ENCODE results near the gene SLC38A2.

Gene SLC38A2

DNA sequence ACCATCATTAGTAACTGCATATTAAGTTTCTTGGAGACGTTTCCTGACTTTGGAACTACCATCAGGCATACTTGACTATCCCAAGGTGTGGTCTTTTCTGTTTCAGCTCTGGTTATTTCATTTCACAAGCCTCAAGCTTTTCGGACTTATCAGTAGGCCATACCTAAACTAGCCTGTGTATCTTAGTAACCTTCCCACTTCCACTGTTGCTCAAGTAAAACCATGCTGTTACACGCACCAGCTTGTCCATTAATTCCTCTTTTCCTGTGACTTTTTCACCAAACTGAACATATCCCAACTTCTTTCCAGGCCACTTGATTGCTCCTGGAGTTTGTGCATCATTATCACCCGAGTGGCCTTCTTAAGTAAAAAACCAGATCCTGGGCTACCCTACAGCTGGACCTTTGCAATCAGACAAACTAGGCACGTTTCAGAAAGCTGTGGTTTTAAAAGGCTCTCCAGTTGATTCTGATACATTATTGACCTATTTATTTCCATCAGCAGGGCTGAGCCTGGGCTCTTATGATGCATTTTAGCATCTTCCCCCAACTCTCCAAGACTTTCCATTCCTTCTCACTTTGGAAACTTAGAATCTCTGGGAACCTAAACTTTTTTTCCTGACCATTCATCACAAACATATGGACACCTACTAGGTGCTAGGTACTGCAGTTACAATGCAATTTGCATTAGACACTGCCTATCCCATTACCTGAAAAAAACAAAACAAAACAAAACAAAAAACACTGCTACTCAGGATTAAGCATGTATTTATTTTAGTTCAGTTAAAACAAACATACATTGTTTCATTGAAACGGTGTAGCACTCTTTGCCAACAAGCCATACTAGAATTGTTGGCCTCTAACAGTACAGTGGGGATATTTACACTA is 14.9 kb downstream of the SLC38A2 start:
- Histone ChIP-seq H3K4me3 (no peak overlapping the region), H4K20me1 (peaks cover 63% of the 10 kb centered on the region), H3K4me1 (peaks cover 4% of the 10 kb centered on the region), H3K27me3 (no peaks in the 10 kb centered on the region), H3K36me3 (peaks cover 40% of the 10 kb centered on the region), H3K9ac (no peak overlapping the region), H3K9me3 (no peaks in the 10 kb centered on the region), H3K27ac (no peak overlapping the region), H3K4me2 (no peak overlapping the region)
- TF ChIP-seq Cebpa-rat (IDR thresholded peaks at IDR 0.05), result no peak

- Histone ChIP-seq H3K4me1 (peaks cover 2% of the 10 kb centered on the region; the same call in 1 of the 2 replicates), H3K4me3 (no peak overlapping the region), H3K9me3 (no peaks in the 10 kb centered on the region), H3K27ac (no peak overlapping the region), H3K9ac (no peak overlapping the region), H3K27me3 (no peaks in the 10 kb centered on the region), H4K20me1 (peaks cover 55% of the 10 kb centered on the region), H3K36me3 (peaks cover 31% of the 10 kb centered on the region), H3K4me2 (no peak overlapping the region)
- TF ChIP-seq Cebpa-rat (IDR thresholded peaks at IDR 0.05), result no peak
These were observed 15.7 kb downstream of the SLC38A2 start for GRCh38 chr12:46356655-46357437.

DNA sequence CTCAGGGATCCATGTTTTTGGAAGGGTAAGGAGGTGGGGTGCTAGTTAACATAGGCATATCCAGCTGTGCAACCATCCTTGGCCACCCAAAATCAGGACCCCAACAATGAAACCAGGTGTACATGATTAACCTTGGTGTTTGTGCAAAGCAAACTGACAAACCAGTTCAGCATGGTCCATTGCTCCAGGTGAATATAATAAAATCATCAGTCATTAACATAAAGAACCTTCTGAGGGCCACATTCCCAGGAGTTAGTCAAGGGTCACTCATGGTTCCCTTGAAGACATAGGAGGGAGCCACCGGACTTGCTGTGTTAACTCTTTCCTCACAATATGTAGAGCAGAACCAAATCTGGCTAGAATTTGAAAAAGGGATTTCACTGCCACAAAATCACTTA is 17.8 kb downstream of the SLC38A2 start:
- Histone ChIP-seq H3K27me3 (no peaks in the 10 kb centered on the region), H3K4me1 (peaks cover 2% of the 10 kb centered on the region; the same call in 1 of the 2 replicates), H3K9me3 (no peaks in the 10 kb centered on the region), H3K36me3 (peaks cover 12% of the 10 kb centered on the region), H3K9ac (no peak overlapping the region), H3K4me3 (no peak overlapping the region), H4K20me1 (peaks cover 35% of the 10 kb centered on the region), H3K27ac (no peak overlapping the region), H3K4me2 (no peak overlapping the region)
- TF ChIP-seq Cebpa-rat (IDR thresholded peaks at IDR 0.05), result no peak

GRCh38 chr12:46354111-46354801 is 18.3 kb downstream of the SLC38A2 start:
- Histone ChIP-seq H4K20me1 (peaks cover 29% of the 10 kb centered on the region), H3K4me3 (no peak overlapping the region), H3K27ac (no peak overlapping the region), H3K9ac (no peak overlapping the region), H3K36me3 (peaks cover 7% of the 10 kb centered on the region), H3K4me2 (no peak overlapping the region), H3K9me3 (no peaks in the 10 kb centered on the region), H3K4me1 (peaks cover 7% of the 10 kb centered on the region; the same call in 1 of the 2 replicates), H3K27me3 (no peaks in the 10 kb centered on the region)
- no peak for TF ChIP-seq Cebpa-rat (IDR thresholded peaks at IDR 0.05)

DNA sequence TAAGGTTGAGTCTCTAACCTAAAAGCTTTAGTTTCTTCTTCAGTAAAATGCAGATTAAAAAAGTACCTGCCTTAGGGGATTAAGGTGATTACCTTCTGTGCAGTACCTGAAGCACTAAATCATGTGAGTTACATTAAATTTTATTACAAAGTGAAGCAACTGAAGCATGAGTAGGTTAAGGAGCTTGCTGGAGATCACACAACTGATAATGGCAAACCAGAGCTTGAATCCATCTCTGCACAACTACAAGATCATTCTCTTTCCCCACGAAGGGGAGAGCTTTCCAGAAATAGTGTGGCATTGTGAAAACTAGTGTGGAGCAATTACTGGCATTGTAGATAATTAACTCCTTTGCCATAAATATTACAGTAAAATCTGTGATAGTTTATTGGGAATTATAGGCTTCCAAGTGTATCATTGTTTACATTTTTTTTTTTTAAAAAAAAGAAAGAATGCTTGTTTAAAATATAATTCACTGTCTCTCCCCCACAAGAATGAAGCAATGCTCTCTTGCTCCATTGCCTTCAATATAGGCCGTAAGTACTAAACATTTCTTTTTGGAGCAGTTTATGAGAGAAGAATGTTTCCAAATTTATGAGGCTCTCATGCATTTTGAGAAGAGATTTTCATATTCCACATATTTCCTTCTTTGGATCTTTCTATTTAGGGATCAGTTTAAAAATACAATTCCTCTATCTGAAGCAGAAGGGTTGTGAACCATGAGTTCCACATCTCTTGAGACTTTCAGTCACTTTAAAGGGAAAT is 20.5 kb downstream of the SLC38A2 start:
- TF ChIP-seq Cebpa-rat (IDR thresholded peaks at IDR 0.05), result no peak
- Histone ChIP-seq H3K27me3 (no peaks in the 10 kb centered on the region), H3K9me3 (no peaks in the 10 kb centered on the region), H4K20me1 (peaks cover 7% of the 10 kb centered on the region; the same call in 1 of the 2 replicates), H3K4me2 (no peak overlapping the region), H3K4me3 (no peak overlapping the region), H3K36me3 (no peaks in the 10 kb centered on the region), H3K9ac (no peak overlapping the region), H3K27ac (no peak overlapping the region), H3K4me1 (peaks cover 8% of the 10 kb centered on the region; the same call in 1 of the 2 replicates)

DNA sequence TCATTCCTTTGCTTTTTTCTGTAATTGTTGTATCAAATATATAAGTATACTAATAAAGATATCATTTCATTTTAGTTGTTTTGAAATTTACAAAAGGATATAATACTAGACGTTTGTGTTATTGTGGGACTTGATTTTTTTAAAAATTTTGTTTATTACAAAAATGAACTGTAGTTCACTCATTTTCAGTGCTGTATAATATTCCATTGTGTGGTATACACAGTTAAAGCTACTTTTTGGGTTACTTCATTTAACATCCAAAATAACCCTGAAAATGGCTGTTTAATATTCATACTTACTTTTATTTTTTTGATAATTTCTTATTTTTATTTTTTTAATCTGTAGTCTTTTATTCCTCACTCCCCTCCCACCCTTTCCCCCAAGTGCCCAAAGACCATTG is 21.4 kb downstream of the SLC38A2 start:
- no peak overlapping the region for H3K9ac ChIP-seq
- H3K4me3 ChIP-seq, result no peak overlapping the region
- H3K4me2 ChIP-seq, result no peak overlapping the region
- H3K36me3 ChIP-seq, result no peaks in the 10 kb centered on the region
- peaks cover 8% of the 10 kb centered on the region; the same call in 1 of the 2 replicates for H3K4me1 ChIP-seq
- TF ChIP-seq Cebpa-rat (IDR thresholded peaks at IDR 0.05), result no peak
- no peaks in the 10 kb centered on the region for H4K20me1 ChIP-seq
- no peak overlapping the region for H3K27ac ChIP-seq
- H3K27me3 ChIP-seq, result no peaks in the 10 kb centered on the region
- H3K9me3 ChIP-seq, result no peaks in the 10 kb centered on the region

GRCh38 chr12:46349253-46349652 is 23.3 kb downstream of the SLC38A2 start:
- Histone ChIP-seq H3K36me3 (no peaks in the 10 kb centered on the region), H3K4me1 (peaks cover 8% of the 10 kb centered on the region; the same call in 1 of the 2 replicates), H3K27me3 (no peaks in the 10 kb centered on the region), H3K9ac (no peak overlapping the region), H3K9me3 (no peaks in the 10 kb centered on the region), H3K4me2 (no peak overlapping the region), H3K27ac (no peak overlapping the region), H3K4me3 (no peak overlapping the region), H4K20me1 (no peaks in the 10 kb centered on the region)
- TF ChIP-seq Cebpa-rat (IDR thresholded peaks at IDR 0.05), result no peak

DNA sequence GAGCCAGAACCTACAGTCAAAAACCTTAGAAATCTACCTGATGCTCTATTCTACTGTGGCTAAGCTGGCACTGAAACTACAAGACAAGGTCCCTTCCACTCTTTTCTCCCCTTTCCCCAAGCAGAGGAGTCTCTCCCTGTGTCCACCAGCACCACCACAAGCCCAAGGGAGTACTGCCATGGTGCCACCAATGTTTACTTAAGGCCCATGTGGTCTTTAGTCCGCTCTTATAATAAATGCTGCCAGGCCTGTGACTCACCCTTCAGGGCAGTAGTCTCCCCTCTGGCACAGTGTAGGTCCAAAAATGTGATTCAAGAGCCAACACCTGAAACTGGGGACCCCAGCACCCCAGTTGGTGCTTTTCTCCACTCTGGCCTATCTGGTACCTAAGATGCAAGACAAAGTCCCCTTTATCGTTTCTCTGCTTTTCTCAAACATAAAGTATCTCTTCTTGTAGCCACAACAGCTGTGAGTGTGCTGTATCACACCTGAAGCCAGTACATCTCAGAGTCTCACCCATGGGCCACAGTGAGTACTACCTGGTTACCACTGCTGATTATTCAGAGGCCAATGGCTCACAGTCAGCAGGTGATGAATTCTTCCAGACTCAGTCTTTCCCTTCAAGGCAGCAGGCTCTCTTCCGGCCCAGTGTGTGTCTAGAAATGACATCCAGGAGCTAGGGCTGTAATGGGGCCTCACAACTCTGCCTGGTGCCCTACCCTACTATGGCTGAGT is 29.3 kb downstream of the SLC38A2 start:
- Histone ChIP-seq H3K4me3 (no peak overlapping the region), H3K4me1 (no peaks in the 10 kb centered on the region), H3K36me3 (no peaks in the 10 kb centered on the region), H4K20me1 (no peaks in the 10 kb centered on the region), H3K9me3 (0 out of 2 replicates have a peak, but pooled peaks cover 4% of the 10 kb centered on the region), H3K27ac (no peak overlapping the region), H3K27me3 (no peaks in the 10 kb centered on the region), H3K9ac (no peak overlapping the region), H3K4me2 (no peak overlapping the region)
- TF ChIP-seq Cebpa-rat (IDR thresholded peaks at IDR 0.05), result no peak
